Type B pancreatic cell (in vitro differentiated cells): ENCODE results near the gene RNF111. TPM values are rescaled to one million over a fixed set of nuclear protein-coding genes. Genes with fewer than 3 reads are reported as not detected.

Experiments used
- DNase-seq: peaks from one replicate; pipeline ENCODE4 v3.0.0; 2021; ENCODE audit warnings: mixed read lengths; ENCODE audit not compliant: unreplicated experiment; ENCODE audit errors: extremely low spot score
- H3K27ac Mint-ChIP-seq: 2 replicates; pipeline ENCODE4 v1.8.0; 2021; ENCODE audit warnings: mild to moderate bottlenecking, mixed read lengths
- H3K27me3 Mint-ChIP-seq: 2 replicates; pipeline ENCODE4 v1.8.0; 2021; ENCODE audit warnings: mixed read lengths
- H3K36me3 Mint-ChIP-seq: 2 replicates; pipeline ENCODE4 v1.8.0; 2021; ENCODE audit warnings: mixed read lengths
- H3K4me1 Mint-ChIP-seq: one replicate; pipeline ENCODE4 v1.8.0; 2021; ENCODE audit warnings: mixed read lengths; ENCODE audit not compliant: unreplicated experiment
- H3K4me3 Mint-ChIP-seq: 2 replicates; pipeline ENCODE4 v1.8.0; 2021; ENCODE audit warnings: mild to moderate bottlenecking, mixed read lengths
- H3K9me3 Mint-ChIP-seq: 2 replicates; pipeline ENCODE4 v1.8.0; 2021; ENCODE audit warnings: mixed read lengths
- total RNA-seq: library from RNA; stranded (reverse); gene quantifications from 2 replicates; pipeline ENCODE4 v1.2.1, GENCODE V29; 2021; ENCODE audit warnings: low replicate concordance
- TF ChIP-seq, protein P1 (sequence below): fragments of 200-600 bp; sonication (generic); conservative IDR thresholded peaks from 2 replicates; pipeline ENCODE4 v1.5.0; 2021; ENCODE audit warnings: antibody characterized with exemption, mild to moderate bottlenecking

The RNF111 gene
- total RNA-seq, 1 donor from 2014 or later: 31.0 TPM

DNA sequence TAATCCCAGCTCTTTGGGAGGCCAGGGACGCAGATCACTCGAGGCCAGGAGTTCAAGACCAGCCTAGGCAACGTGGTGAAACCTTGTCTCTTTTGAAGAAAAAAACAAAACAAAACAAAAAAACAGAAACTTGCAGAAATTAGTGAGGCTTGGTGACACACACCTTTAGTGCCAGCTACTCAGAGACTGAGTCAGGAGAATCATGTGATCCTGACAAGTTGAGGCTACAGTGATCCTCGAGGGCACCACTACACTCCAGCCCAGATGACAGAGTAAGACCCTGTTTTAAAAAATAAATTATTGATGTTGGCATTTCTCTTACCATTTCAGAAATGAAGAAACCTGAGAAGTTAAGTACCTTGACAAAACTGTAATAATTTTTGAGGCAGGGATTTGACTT, 72.9 kb downstream of the RNF111 start:
- no peaks in the 10 kb centered on the region for H3K9me3 Mint-ChIP-seq
- H3K4me1 Mint-ChIP-seq: no peaks in the 10 kb centered on the region
- H3K4me3 Mint-ChIP-seq: no peak overlapping the region
- no peak overlapping the region for H3K27ac Mint-ChIP-seq
- DNase-seq: no peak
- H3K36me3 Mint-ChIP-seq: peaks cover 31% of the 10 kb centered on the region
- no peaks in the 10 kb centered on the region for H3K27me3 Mint-ChIP-seq
- TF ChIP-seq, protein P1, sequence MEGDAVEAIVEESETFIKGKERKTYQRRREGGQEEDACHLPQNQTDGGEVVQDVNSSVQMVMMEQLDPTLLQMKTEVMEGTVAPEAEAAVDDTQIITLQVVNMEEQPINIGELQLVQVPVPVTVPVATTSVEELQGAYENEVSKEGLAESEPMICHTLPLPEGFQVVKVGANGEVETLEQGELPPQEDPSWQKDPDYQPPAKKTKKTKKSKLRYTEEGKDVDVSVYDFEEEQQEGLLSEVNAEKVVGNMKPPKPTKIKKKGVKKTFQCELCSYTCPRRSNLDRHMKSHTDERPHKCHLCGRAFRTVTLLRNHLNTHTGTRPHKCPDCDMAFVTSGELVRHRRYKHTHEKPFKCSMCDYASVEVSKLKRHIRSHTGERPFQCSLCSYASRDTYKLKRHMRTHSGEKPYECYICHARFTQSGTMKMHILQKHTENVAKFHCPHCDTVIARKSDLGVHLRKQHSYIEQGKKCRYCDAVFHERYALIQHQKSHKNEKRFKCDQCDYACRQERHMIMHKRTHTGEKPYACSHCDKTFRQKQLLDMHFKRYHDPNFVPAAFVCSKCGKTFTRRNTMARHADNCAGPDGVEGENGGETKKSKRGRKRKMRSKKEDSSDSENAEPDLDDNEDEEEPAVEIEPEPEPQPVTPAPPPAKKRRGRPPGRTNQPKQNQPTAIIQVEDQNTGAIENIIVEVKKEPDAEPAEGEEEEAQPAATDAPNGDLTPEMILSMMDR: no peak

DNA sequence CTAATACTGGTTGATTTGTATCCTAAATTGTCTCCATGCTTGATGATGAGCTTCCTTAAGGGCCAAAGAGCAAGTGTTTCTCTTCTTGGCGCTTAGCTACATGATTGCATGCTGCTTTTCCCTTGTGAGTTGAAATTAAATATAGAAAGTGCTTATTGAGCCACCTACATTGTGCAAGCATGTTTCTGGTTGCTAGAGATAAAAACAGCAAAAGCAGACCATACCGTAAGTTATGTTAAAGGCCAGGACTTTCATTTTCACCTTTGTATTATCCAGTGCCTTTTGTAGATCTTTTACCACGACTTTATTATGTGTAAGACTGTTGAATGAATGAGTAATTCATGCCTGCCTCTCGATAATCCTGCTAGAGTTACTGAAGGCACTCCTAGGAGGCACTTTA, 75.6 kb downstream of the RNF111 start:
- no peaks in the 10 kb centered on the region for H3K9me3 Mint-ChIP-seq
- no peaks in the 10 kb centered on the region for H3K4me1 Mint-ChIP-seq
- peaks cover 43% of the 10 kb centered on the region for H3K36me3 Mint-ChIP-seq
- TF ChIP-seq, protein P1: no peak
- no peak overlapping the region for H3K27ac Mint-ChIP-seq
- no peak overlapping the region for H3K4me3 Mint-ChIP-seq
- DNase-seq: no peak
- no peaks in the 10 kb centered on the region for H3K27me3 Mint-ChIP-seq

DNA sequence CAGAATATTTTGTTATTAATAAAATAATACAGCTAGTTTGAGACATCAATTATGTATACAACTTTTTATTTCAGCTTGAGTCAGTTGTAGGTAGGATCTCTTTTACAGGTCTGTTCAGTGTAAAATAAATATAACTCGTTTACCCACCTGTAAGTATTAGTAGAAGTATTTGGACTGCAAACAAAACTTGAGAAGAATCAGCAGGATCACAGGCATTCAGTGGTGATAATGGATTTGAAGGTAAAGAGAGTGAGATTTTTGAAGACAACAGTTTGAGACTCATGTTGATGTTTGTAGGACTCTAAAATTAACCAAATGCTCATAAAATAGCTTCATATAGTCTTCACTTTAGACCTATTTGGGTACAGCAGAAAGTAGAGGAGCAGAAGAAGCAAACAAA, 82.0 kb downstream of the RNF111 start:
- peaks cover 49% of the 10 kb centered on the region for H3K36me3 Mint-ChIP-seq
- TF ChIP-seq, protein P1: no peak
- H3K9me3 Mint-ChIP-seq: no peaks in the 10 kb centered on the region
- H3K4me3 Mint-ChIP-seq: no peak overlapping the region
- no peak overlapping the region for H3K27ac Mint-ChIP-seq
- no peak for DNase-seq
- H3K27me3 Mint-ChIP-seq: no peaks in the 10 kb centered on the region
- H3K4me1 Mint-ChIP-seq: no peaks in the 10 kb centered on the region

DNA sequence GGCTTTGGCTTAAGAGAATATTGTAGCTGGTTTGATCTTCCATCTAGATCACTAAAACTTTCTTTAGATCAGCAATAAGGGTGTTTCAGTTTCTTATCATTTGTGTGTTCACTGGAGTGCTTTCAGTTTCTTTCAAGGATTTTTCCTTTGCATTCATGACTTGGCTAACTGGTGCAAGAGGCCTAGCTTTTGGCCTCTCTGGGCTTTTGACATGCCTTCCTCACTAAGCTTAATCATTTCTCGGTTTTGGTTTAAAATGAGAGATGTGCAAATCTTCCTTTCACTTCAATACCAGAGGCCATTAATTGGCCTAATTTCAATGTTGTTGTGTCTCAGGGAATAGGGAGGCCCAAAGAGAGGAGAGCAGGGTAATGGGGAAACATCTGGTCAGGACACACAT, 87.1 kb downstream of the RNF111 start:
- no peaks in the 10 kb centered on the region for H3K9me3 Mint-ChIP-seq
- no peaks in the 10 kb centered on the region for H3K27me3 Mint-ChIP-seq
- no peak overlapping the region for H3K27ac Mint-ChIP-seq
- DNase-seq: no peak
- TF ChIP-seq, protein P1: no peak
- H3K4me3 Mint-ChIP-seq: no peak overlapping the region
- no peaks in the 10 kb centered on the region for H3K4me1 Mint-ChIP-seq
- peaks cover 40% of the 10 kb centered on the region for H3K36me3 Mint-ChIP-seq

DNA sequence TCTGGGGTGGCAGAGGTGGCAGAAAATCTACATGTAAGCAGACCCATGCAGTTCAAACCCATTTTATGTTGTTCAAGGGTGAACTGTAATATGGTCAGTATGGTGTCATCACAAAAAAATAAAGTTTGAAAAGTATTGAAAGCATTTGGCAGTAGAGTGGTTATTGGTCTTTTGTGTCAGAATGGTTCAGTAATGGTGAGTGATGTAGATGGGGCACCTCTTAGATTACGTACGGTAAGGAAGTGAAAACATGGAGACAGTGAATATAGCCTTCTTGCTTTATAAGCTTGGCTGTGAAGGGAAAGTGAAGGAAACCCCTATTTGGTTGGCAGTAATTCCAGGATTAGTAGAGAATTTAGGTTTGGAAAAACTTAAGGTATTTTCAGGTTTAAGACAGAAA, 100.3 kb downstream of the RNF111 start:
- H3K36me3 Mint-ChIP-seq: peaks cover 17% of the 10 kb centered on the region
- H3K4me3 Mint-ChIP-seq: no peak overlapping the region
- H3K27me3 Mint-ChIP-seq: no peaks in the 10 kb centered on the region
- no peaks in the 10 kb centered on the region for H3K9me3 Mint-ChIP-seq
- TF ChIP-seq, protein P1: no peak
- no peak for DNase-seq
- H3K27ac Mint-ChIP-seq: no peak overlapping the region
- H3K4me1 Mint-ChIP-seq: no peaks in the 10 kb centered on the region

DNA sequence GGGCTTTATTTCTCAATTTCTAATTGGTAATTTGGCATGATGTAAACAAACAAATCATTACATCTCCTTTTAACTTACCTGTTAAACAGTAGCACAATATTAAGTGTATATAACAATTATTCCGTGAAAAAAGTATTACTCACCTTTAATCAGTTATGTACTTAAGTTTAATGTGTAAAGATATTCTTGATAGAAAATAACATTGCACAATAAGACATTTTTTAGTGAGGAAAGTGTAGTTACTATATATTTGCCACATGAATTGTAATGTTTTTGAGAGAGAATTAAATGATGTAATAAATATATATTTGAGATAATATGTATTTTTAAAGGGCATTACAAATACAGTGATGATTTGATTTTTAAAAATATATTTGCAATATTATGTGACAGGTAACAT, 106.6 kb downstream of the RNF111 start:
- no peak for DNase-seq
- Mint-ChIP-seq H3K36me3 (peaks cover 12% of the 10 kb centered on the region), H3K9me3 (no peaks in the 10 kb centered on the region), H3K27ac (no peak overlapping the region), H3K27me3 (no peaks in the 10 kb centered on the region), H3K4me3 (no peak overlapping the region), H3K4me1 (no peaks in the 10 kb centered on the region)
- TF ChIP-seq, protein P1: no peak
